ENCODE measurements around the gene JAKMIP1.
A peak's percentile ranks its signal among the peaks of the same experiment; 100 is the strongest.

The JAKMIP1 gene

GRCh38 chr4:6191448-6192130, 8.8 kb downstream of the JAKMIP1 start:
- H3K4me1 ChIP-seq = no peaks in the 10 kb centered on the region
- no peaks in the 10 kb centered on the region for H3K9me3 ChIP-seq
- no peak overlapping the region for H3K4me3 ChIP-seq
- in situ Hi-C loops (cut with MboI; ENCODE audit: low sequenced_read_pairs) = no loop called here
- H3K27me3 ChIP-seq (ENCODE audit: low read depth) = peaks cover 5% of the 10 kb centered on the region; the same call in 1 of the 2 replicates
- DNase-seq (ENCODE audit: low spot score in 2 of 2) = no peak
- no peaks in the 10 kb centered on the region for H3K36me3 ChIP-seq (replicated peaks)

GRCh38 chr4:6190486-6190885, 9.9 kb downstream of the JAKMIP1 start:
- no peak for DNase-seq (ENCODE audit: low spot score in 2 of 2)
- H3K27me3 ChIP-seq (ENCODE audit: low read depth) = peaks cover 5% of the 10 kb centered on the region; the same call in 1 of the 2 replicates
- H3K4me1 ChIP-seq = no peaks in the 10 kb centered on the region
- no peaks in the 10 kb centered on the region for H3K9me3 ChIP-seq
- no peak overlapping the region for H3K4me3 ChIP-seq
- in situ Hi-C loops (cut with MboI; ENCODE audit: low sequenced_read_pairs) = no loop called here
- no peaks in the 10 kb centered on the region for H3K36me3 ChIP-seq (replicated peaks)

- no peak for DNase-seq (ENCODE audit: low spot score in 2 of 2)
- in situ Hi-C loops (cut with MboI; ENCODE audit: low sequenced_read_pairs) = no loop called here
- H3K36me3 ChIP-seq (replicated peaks) = no peaks in the 10 kb centered on the region
Measured at GRCh38 chr4:6189511-6189910, 10.8 kb downstream of the JAKMIP1 start.

GRCh38 chr4:6188687-6189305, 11.6 kb downstream of the JAKMIP1 start:
- H3K4me1 ChIP-seq = no peaks in the 10 kb centered on the region
- H3K4me3 ChIP-seq = no peak overlapping the region
- no peak for DNase-seq (ENCODE audit: low spot score in 2 of 2)
- in situ Hi-C loops (cut with MboI; ENCODE audit: low sequenced_read_pairs) = no loop called here
- H3K9me3 ChIP-seq = no peaks in the 10 kb centered on the region
- H3K27me3 ChIP-seq (ENCODE audit: low read depth) = peaks cover 5% of the 10 kb centered on the region; the same call in 1 of the 2 replicates
- no peaks in the 10 kb centered on the region for H3K36me3 ChIP-seq (replicated peaks)

More at GRCh38 chr4:6189511-6189910, 10.8 kb downstream of the JAKMIP1 start:
- no peaks in the 10 kb centered on the region for H3K9me3 ChIP-seq
- H3K27me3 ChIP-seq (ENCODE audit: low read depth) = peaks cover 5% of the 10 kb centered on the region; the same call in 1 of the 2 replicates
- no peak overlapping the region for H3K4me3 ChIP-seq
- H3K4me1 ChIP-seq = no peaks in the 10 kb centered on the region

GRCh38 chr4:6184169-6184568, 16.2 kb downstream of the JAKMIP1 start:
- no peak for DNase-seq (ENCODE audit: low spot score in 2 of 2)
- Histone ChIP-seq H3K36me3 (replicated peaks) (no peaks in the 10 kb centered on the region), H3K9me3 (no peaks in the 10 kb centered on the region), H3K4me1 (no peaks in the 10 kb centered on the region), H3K4me3 (no peak overlapping the region), H3K27me3 (ENCODE audit: low read depth) (peaks cover 5% of the 10 kb centered on the region; the same call in 1 of the 2 replicates)
- in situ Hi-C loops (cut with MboI; ENCODE audit: low sequenced_read_pairs) = no loop called here

GRCh38 chr4:6183740-6184139, 16.6 kb downstream of the JAKMIP1 start:
- H3K9me3 ChIP-seq = no peaks in the 10 kb centered on the region
- DNase-seq (ENCODE audit: low spot score in 2 of 2) = no peak
- H3K27me3 ChIP-seq (ENCODE audit: low read depth) = peaks cover 3% of the 10 kb centered on the region; the same call in 1 of the 2 replicates
- H3K4me3 ChIP-seq = no peak overlapping the region
- in situ Hi-C loops (cut with MboI; ENCODE audit: low sequenced_read_pairs) = no loop called here
- no peaks in the 10 kb centered on the region for H3K36me3 ChIP-seq (replicated peaks)
- H3K4me1 ChIP-seq = no peaks in the 10 kb centered on the region

- DNase-seq (ENCODE audit: low spot score in 2 of 2) = no peak
- Histone ChIP-seq H3K9me3 (no peaks in the 10 kb centered on the region), H3K36me3 (replicated peaks) (no peaks in the 10 kb centered on the region), H3K4me3 (no peak overlapping the region), H3K4me1 (no peaks in the 10 kb centered on the region), H3K27me3 (ENCODE audit: low read depth) (peaks cover 1% of the 10 kb centered on the region; the same call in 1 of the 2 replicates)
- in situ Hi-C loops (cut with MboI; ENCODE audit: low sequenced_read_pairs) = no loop called here
Measured at GRCh38 chr4:6182376-6183280, 17.7 kb downstream of the JAKMIP1 start.

- in situ Hi-C loops (cut with MboI; ENCODE audit: low sequenced_read_pairs) = no loop called here
- Histone ChIP-seq H3K9me3 (no peaks in the 10 kb centered on the region), H3K4me3 (no peak overlapping the region), H3K4me1 (no peaks in the 10 kb centered on the region), H3K27me3 (ENCODE audit: low read depth) (no peaks in the 10 kb centered on the region), H3K36me3 (replicated peaks) (no peaks in the 10 kb centered on the region)
- no peak for DNase-seq (ENCODE audit: low spot score in 2 of 2)
Measured at GRCh38 chr4:6180841-6181631, 19.3 kb downstream of the JAKMIP1 start.

GRCh38 chr4:6179362-6179761, 21.0 kb downstream of the JAKMIP1 start:
- Histone ChIP-seq H3K4me3 (no peak overlapping the region), H3K36me3 (replicated peaks) (no peaks in the 10 kb centered on the region), H3K27me3 (ENCODE audit: low read depth) (no peaks in the 10 kb centered on the region), H3K4me1 (no peaks in the 10 kb centered on the region), H3K9me3 (no peaks in the 10 kb centered on the region)
- no peak for DNase-seq (ENCODE audit: low spot score in 2 of 2)
- in situ Hi-C loops (cut with MboI; ENCODE audit: low sequenced_read_pairs) = no loop called here

- no peaks in the 10 kb centered on the region for H3K27me3 ChIP-seq (ENCODE audit: low read depth)
- in situ Hi-C loops (cut with MboI; ENCODE audit: low sequenced_read_pairs) = no loop called here
- H3K9me3 ChIP-seq = no peaks in the 10 kb centered on the region
- H3K4me1 ChIP-seq = no peaks in the 10 kb centered on the region
- no peaks in the 10 kb centered on the region for H3K36me3 ChIP-seq (replicated peaks)
- no peak overlapping the region for H3K4me3 ChIP-seq
- no peak for DNase-seq (ENCODE audit: low spot score in 2 of 2)
Measured at GRCh38 chr4:6178757-6179156, 21.6 kb downstream of the JAKMIP1 start.

GRCh38 chr4:6177587-6178197, 22.7 kb downstream of the JAKMIP1 start:
- H3K4me3 ChIP-seq = no peak overlapping the region
- peak; percentile 11 to 53 for DNase-seq (ENCODE audit: low spot score in 2 of 2)
- in situ Hi-C loops (cut with MboI; ENCODE audit: low sequenced_read_pairs) = no loop called here

GRCh38 chr4:6175426-6175825, 24.9 kb downstream of the JAKMIP1 start:
- no peaks in the 10 kb centered on the region for H3K9me3 ChIP-seq
- H3K4me3 ChIP-seq = no peak overlapping the region
- no peaks in the 10 kb centered on the region for H3K36me3 ChIP-seq (replicated peaks)
- in situ Hi-C loops (cut with MboI; ENCODE audit: low sequenced_read_pairs) = no loop called here
- no peaks in the 10 kb centered on the region for H3K4me1 ChIP-seq
- H3K27me3 ChIP-seq (ENCODE audit: low read depth) = no peaks in the 10 kb centered on the region
- DNase-seq (ENCODE audit: low spot score in 2 of 2) = no peak

More at GRCh38 chr4:6177587-6178197, 22.7 kb downstream of the JAKMIP1 start:
- Histone ChIP-seq H3K36me3 (replicated peaks) (no peaks in the 10 kb centered on the region), H3K4me1 (no peaks in the 10 kb centered on the region), H3K27me3 (ENCODE audit: low read depth) (no peaks in the 10 kb centered on the region), H3K9me3 (no peaks in the 10 kb centered on the region)

- in situ Hi-C loops (cut with MboI; ENCODE audit: low sequenced_read_pairs) = no loop called here
- Histone ChIP-seq H3K36me3 (replicated peaks) (no peaks in the 10 kb centered on the region), H3K4me3 (no peak overlapping the region), H3K9me3 (no peaks in the 10 kb centered on the region), H3K4me1 (no peaks in the 10 kb centered on the region), H3K27me3 (ENCODE audit: low read depth) (no peaks in the 10 kb centered on the region)
- DNase-seq (ENCODE audit: low spot score in 2 of 2) = no peak
Measured at GRCh38 chr4:6172927-6173200, 27.5 kb downstream of the JAKMIP1 start.

Measured in HAP-1 (cell line).